Upper lobe of left lung (tissue), 6 donors: Measurements from ENCODE around the gene CLCA2. TPM values are rescaled to one million over a fixed set of nuclear protein-coding genes. Genes with fewer than 3 reads are reported as not detected.

Experiments used
- ATAC-seq, 2 donors: fragments of 200-7000 bp; cut with Tn5 transposase; one replicate each; pipeline ENCODE4 v1.9.1; 2022; ENCODE audit warnings: mild to moderate bottlenecking in 2 of 2, moderate library complexity in 2 of 2; ENCODE audit not compliant: low FRiP score in 2 of 2
- DNase-seq, 2 donors: peaks; one replicate each; pipeline ENCODE4 v3.0.0-alpha.2; 2019 to 2020
- H3K27ac ChIP-seq, 4 donors: fragments of 200-600 bp; sonication (generic); one replicate each; pipeline ENCODE4 v1.5.1; 2016 to 2019
- H3K27me3 ChIP-seq, 4 donors: fragments of 200-600 bp; sonication (generic); one replicate each; pipeline ENCODE4 v1.5.1; 2017 to 2019
- H3K36me3 ChIP-seq, 4 donors: fragments of 200-600 bp; sonication (generic); one replicate each; pipeline ENCODE4 v1.5.1; 2016 to 2019
- H3K4me1 ChIP-seq, 4 donors: fragments of 200-600 bp; sonication (generic); one replicate each; pipeline ENCODE4 v1.5.1; 2018 to 2019
- H3K4me3 ChIP-seq, 4 donors: fragments of 200-600 bp; sonication (generic); one replicate each; pipeline ENCODE4 v1.5.1; 2017 to 2019; ENCODE audit warnings: mild to moderate bottlenecking in 2 of 4, moderate library complexity in 1 of 4
- H3K9me3 ChIP-seq, 4 donors: fragments of 200-600 bp; sonication (generic); one replicate each; pipeline ENCODE4 v1.5.1; 2018 to 2019
- EP300 ChIP-seq, 4 donors: sonication (generic); formaldehyde crosslinking; IDR thresholded peaks; one replicate each; pipeline ENCODE4 v1.5.1; 2017; ENCODE audit warnings: antibody characterized with exemption in 4 of 4, control low read depth in 2 of 4
- POLR2A ChIP-seq, 4 donors: fragments of 450-650 bp; IDR thresholded peaks; one replicate each; pipeline ENCODE4 v1.5.1; 2016 to 2017; ENCODE audit warnings: antibody characterized with exemption in 4 of 4, mild to moderate bottlenecking in 2 of 4
- POLR2AphosphoS5 ChIP-seq, 2 donors: sonication (generic); formaldehyde crosslinking; IDR thresholded peaks; one replicate each; pipeline ENCODE4 v1.5.1; 2017; ENCODE audit warnings: antibody characterized with exemption in 2 of 2
- whole genome bisulfite sequencing, 2 donors: methylation state at CpG; one replicate each; pipeline ENCODE4 v1.1.5; 2017 to 2018; 5-methylcytosine and 5-hydroxymethylcytosine counted together
- total RNA-seq, 6 donors: library from RNA; depleted of rRNA in 4 of 6; stranded (reverse); fragments of >200 nt in 4 of 6; gene quantifications; one replicate each; pipeline versions ENCODE4 v1.1.0 to v1.2.1, GENCODE V29; 2016 to 2021
- TF ChIP-seq, protein P1 (sequence below), 6 experiments: fragments of 450-650 bp in 4 of 6; fragments of 200-600 bp in 2 of 6; sonication (generic) in 2 of 6; IDR thresholded peaks; one replicate each; pipeline ENCODE4 v1.5.1; 2016 to 2019; ENCODE audit warnings: antibody characterized with exemption in 6 of 6
- donor health status: DM: no; HTN: no; CAD: no; lungs with moderate emphysema.
- donor health status: DM: no; HTN: yes; CAD: no; lungs with severe emphysema.

Gene CLCA2, protein sequence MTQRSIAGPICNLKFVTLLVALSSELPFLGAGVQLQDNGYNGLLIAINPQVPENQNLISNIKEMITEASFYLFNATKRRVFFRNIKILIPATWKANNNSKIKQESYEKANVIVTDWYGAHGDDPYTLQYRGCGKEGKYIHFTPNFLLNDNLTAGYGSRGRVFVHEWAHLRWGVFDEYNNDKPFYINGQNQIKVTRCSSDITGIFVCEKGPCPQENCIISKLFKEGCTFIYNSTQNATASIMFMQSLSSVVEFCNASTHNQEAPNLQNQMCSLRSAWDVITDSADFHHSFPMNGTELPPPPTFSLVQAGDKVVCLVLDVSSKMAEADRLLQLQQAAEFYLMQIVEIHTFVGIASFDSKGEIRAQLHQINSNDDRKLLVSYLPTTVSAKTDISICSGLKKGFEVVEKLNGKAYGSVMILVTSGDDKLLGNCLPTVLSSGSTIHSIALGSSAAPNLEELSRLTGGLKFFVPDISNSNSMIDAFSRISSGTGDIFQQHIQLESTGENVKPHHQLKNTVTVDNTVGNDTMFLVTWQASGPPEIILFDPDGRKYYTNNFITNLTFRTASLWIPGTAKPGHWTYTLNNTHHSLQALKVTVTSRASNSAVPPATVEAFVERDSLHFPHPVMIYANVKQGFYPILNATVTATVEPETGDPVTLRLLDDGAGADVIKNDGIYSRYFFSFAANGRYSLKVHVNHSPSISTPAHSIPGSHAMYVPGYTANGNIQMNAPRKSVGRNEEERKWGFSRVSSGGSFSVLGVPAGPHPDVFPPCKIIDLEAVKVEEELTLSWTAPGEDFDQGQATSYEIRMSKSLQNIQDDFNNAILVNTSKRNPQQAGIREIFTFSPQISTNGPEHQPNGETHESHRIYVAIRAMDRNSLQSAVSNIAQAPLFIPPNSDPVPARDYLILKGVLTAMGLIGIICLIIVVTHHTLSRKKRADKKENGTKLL
- total RNA-seq: 1 to 10 TPM in 1 of 6 donors, under 1 TPM in 2, not detected in 3; 0.57 to 5.3 (median 0.61) TPM

DNA sequence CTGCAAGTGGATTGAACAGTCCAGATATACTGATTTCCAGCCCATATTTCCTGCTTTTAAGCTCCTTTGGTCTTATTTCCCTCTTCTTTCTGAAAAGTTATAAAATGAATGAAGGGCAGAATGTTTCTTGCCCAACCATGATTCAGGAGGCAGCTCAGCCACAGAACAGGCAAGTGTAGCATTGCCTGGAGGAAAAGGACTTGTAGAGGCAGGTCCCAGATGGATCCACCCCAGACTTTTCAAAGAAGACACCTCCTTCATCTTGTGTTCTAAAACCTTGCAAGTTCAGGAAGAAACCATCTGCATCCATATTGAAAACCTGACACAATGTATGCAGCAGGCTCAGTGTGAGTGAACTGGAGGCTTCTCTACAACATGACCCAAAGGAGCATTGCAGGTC, at the start of gene CLCA2:
TSS of gene CLCA2 (plus strand) at position 299 of the 400 bp plus-strand sequence. CDS start at position 376, 77 bp downstream.
- H3K27me3 ChIP-seq: no peaks in the 10 kb centered on the region
- ATAC-seq: no peak
- H3K27ac ChIP-seq: no peak within 1 kb of the TSS
- no peak for TF ChIP-seq EP300 (IDR thresholded peaks at IDR 0.05)
- TF ChIP-seq, protein P1, sequence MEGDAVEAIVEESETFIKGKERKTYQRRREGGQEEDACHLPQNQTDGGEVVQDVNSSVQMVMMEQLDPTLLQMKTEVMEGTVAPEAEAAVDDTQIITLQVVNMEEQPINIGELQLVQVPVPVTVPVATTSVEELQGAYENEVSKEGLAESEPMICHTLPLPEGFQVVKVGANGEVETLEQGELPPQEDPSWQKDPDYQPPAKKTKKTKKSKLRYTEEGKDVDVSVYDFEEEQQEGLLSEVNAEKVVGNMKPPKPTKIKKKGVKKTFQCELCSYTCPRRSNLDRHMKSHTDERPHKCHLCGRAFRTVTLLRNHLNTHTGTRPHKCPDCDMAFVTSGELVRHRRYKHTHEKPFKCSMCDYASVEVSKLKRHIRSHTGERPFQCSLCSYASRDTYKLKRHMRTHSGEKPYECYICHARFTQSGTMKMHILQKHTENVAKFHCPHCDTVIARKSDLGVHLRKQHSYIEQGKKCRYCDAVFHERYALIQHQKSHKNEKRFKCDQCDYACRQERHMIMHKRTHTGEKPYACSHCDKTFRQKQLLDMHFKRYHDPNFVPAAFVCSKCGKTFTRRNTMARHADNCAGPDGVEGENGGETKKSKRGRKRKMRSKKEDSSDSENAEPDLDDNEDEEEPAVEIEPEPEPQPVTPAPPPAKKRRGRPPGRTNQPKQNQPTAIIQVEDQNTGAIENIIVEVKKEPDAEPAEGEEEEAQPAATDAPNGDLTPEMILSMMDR (IDR thresholded peaks at IDR 0.05): no peak
- no peak for TF ChIP-seq POLR2AphosphoS5 (IDR thresholded peaks at IDR 0.05)
- no peak for TF ChIP-seq POLR2A (IDR thresholded peaks at IDR 0.05)
- no peak for DNase-seq
- H3K9me3 ChIP-seq: no peaks in the 10 kb centered on the region
- no peak within 1 kb of the TSS for H3K4me3 ChIP-seq
- peaks cover 0 to 1% (median under 1%) of the 10 kb centered on the region in 4 donors for H3K4me1 ChIP-seq
- no peaks in the 10 kb centered on the region for H3K36me3 ChIP-seq

DNA sequence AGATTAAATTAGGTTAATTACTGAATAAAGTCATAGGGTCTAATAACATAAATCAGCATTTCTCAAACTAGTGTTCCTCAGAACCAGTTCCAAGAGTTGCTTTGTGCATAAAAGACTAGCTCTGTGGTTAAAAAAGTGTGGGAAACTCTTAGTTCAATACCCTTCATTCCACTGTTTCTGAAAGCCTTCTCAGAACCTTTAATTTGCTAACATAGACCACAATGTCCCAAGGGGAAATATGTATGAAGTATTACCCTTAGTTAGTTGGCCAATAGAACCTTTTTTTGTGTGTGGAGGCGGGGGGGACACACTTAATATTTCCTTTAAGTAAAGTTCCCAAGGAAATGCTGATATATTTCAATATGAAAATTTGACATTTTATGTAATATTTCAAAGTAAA, 48.3 kb upstream of the CLCA2 start:
- 94 to 98% methylated on average over 1 of the region's 1 CpG for WGBS, 2 donors
- TF ChIP-seq, protein P1 (IDR thresholded peaks at IDR 0.05): no peak
- no peak for TF ChIP-seq EP300 (IDR thresholded peaks at IDR 0.05)
- Histone ChIP-seq H3K36me3 (peaks cover 0 to 26% (median 0%) of the 10 kb centered on the region in 4 donors), H3K9me3 (peaks cover 0 to 6% (median 0%) of the 10 kb centered on the region in 4 donors), H3K27ac (no peak overlapping the region), H3K27me3 (no peaks in the 10 kb centered on the region), H3K4me1 (peaks cover 0 to 3% (median 0%) of the 10 kb centered on the region in 4 donors), H3K4me3 (no peak overlapping the region)
- ATAC-seq (no peak), DNase-seq (no peak)

DNA sequence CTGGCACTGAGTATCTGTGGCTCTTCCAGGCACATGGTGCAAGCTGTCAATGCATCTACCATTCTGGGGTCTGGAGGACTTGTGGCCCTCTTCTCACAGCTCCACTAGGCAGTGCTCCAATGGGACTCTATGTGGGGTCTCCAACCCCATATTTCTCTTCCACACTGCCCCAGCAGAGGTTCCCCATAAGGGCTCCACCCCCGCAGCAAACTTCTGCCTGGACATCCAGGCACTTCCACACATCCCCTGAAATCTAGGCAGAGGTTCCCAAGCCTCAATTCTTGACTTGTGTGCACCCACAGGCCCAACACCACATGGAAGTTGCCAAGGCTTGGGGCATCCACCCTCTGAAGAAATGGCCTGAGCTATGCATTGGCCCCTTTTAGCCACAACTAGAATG, 46.6 kb upstream of the CLCA2 start:
- H3K9me3 ChIP-seq: peaks cover 0 to 6% (median 0%) of the 10 kb centered on the region in 4 donors
- no peak overlapping the region for H3K27ac ChIP-seq
- no peak for DNase-seq
- TF ChIP-seq POLR2AphosphoS5 (IDR thresholded peaks at IDR 0.05) (no peak), POLR2A (IDR thresholded peaks at IDR 0.05) (no peak), EP300 (IDR thresholded peaks at IDR 0.05) (no peak)
- TF ChIP-seq, protein P1 (IDR thresholded peaks at IDR 0.05): no peak
- H3K36me3 ChIP-seq: peaks cover 0 to 23% (median 0%) of the 10 kb centered on the region in 4 donors
- no peaks in the 10 kb centered on the region for H3K27me3 ChIP-seq
- ATAC-seq: no peak
- no peak overlapping the region for H3K4me3 ChIP-seq
- H3K4me1 ChIP-seq: peaks cover 0 to 10% (median under 1%) of the 10 kb centered on the region in 4 donors
- WGBS, 2 donors: 91 to 100% methylated on average over 1 of the region's 1 CpG

DNA sequence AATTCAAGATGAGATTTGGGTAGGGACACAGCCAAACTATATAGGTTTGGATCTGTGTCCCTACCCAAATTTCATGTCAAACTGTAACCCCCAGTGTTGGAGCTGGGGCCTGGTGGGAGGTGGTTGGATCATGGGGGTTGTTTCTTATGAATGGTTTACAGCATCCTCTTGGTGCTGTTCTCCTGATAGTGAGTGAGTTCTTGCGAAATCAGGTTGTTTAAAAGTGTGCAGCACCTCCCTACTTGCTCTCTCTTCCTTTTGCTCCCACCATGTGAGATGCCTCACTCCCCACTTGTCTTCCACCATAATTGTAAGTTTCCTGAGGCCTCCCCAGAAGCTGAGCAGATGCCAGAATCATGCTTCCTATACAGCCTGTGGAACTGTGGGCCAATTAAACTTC, 45.2 kb upstream of the CLCA2 start:
- peaks cover 0 to 19% (median 8%) of the 10 kb centered on the region in 4 donors for H3K4me1 ChIP-seq
- no peaks in the 10 kb centered on the region for H3K27me3 ChIP-seq
- H3K4me3 ChIP-seq: no peak overlapping the region
- WGBS, 2 donors: 86 to 100% methylated on average over 1 of the region's 1 CpG
- H3K27ac ChIP-seq: no peak overlapping the region
- ATAC-seq (no peak), DNase-seq (no peak)
- no peak for TF ChIP-seq POLR2AphosphoS5 (IDR thresholded peaks at IDR 0.05)
- TF ChIP-seq POLR2A (IDR thresholded peaks at IDR 0.05): no peak
- TF ChIP-seq EP300 (IDR thresholded peaks at IDR 0.05): no peak
- TF ChIP-seq, protein P1 (IDR thresholded peaks at IDR 0.05): no peak
- H3K36me3 ChIP-seq: peaks cover 0 to 20% (median 0%) of the 10 kb centered on the region in 4 donors
- H3K9me3 ChIP-seq: peaks cover 0 to 6% (median 0%) of the 10 kb centered on the region in 4 donors
